ENCODE results near the gene HSPA1L. TPM values are rescaled to one million over a fixed set of nuclear protein-coding genes. Genes with fewer than 3 reads are reported as not detected.

HSPA1L gene
- total RNA-seq, 2 donors from 2014 or later: 0.33 to 1.0 TPM

- Histone ChIP-seq H3K27ac (no peak overlapping the region), H3K36me3 (replicated peaks in 1 of 2; ENCODE audit: insufficient read depth in 1 of 2, low read depth in 2 of 2) (peaks cover 0 to 3% of the 10 kb centered on the region in 2 donors), H3K27me3 (no peaks in the 10 kb centered on the region), H3K4me1 (peaks cover 22% of the 10 kb centered on the region), H3K4me3 (no peak overlapping the region), H3K9me3 (no peaks in the 10 kb centered on the region)
- TF ChIP-seq POLR2A (IDR thresholded peaks at IDR 0.05) (no peak), CTCF (IDR thresholded peaks at IDR 0.05) (peak in 6 of 7 experiments; percentile 34 to 66 (median 50))
- no peak for ATAC-seq
- 65 to 70% methylated on average over 10 to 12 of the region's 12 CpGs for WGBS, 2 donors
- DNase-seq: peak; percentile 39 to 68 (median 47)
- intact Hi-C loops (cut with DNase I): no loop called here
These were observed 23.6 kb downstream of the HSPA1L start for GRCh38 chr6:31791324-31792089.

- DNase-seq: no peak
- Histone ChIP-seq H3K9me3 (no peaks in the 10 kb centered on the region), H3K27me3 (no peaks in the 10 kb centered on the region), H3K27ac (no peak overlapping the region), H3K36me3 (replicated peaks in 1 of 2; ENCODE audit: insufficient read depth in 1 of 2, low read depth in 2 of 2) (peaks cover 0 to 29% of the 10 kb centered on the region in 2 donors), H3K4me1 (no peaks in the 10 kb centered on the region), H3K4me3 (no peak overlapping the region)
- intact Hi-C loops (cut with DNase I): no loop called here
- ATAC-seq: no peak
- 91 to 96% methylated on average over 10 to 11 of the region's 11 CpGs for WGBS, 2 donors
- TF ChIP-seq POLR2A (IDR thresholded peaks at IDR 0.05): no peak
- TF ChIP-seq CTCF (IDR thresholded peaks at IDR 0.05): no peak
These were observed 29.6 kb downstream of the HSPA1L start for GRCh38 chr6:31785475-31785874.

- TF ChIP-seq CTCF (IDR thresholded peaks at IDR 0.05) (no peak), POLR2A (IDR thresholded peaks at IDR 0.05) (no peak)
- Histone ChIP-seq H3K9me3 (no peaks in the 10 kb centered on the region), H3K4me3 (no peak overlapping the region), H3K4me1 (no peaks in the 10 kb centered on the region), H3K36me3 (replicated peaks in 1 of 2; ENCODE audit: insufficient read depth in 1 of 2, low read depth in 2 of 2) (peaks cover 4 to 38% of the 10 kb centered on the region in 2 donors), H3K27ac (no peak overlapping the region), H3K27me3 (no peaks in the 10 kb centered on the region)
- WGBS, 2 donors: 87 to 89% methylated on average over 14 to 15 of the region's 15 CpGs
- intact Hi-C loops (cut with DNase I): no loop called here
- no peak for ATAC-seq
- no peak for DNase-seq
These were observed 30.8 kb downstream of the HSPA1L start for GRCh38 chr6:31784098-31784925.

GRCh38 chr6:31782126-31782855, 32.8 kb downstream of the HSPA1L start:
- H3K4me3 ChIP-seq: no peak overlapping the region
- 91% methylated on average over 28 of the region's 32 CpGs; no CpG with 5 or more reads in 1 of the 2 donors for WGBS, 2 donors
- DNase-seq: no peak
- H3K27me3 ChIP-seq: no peaks in the 10 kb centered on the region
- intact Hi-C loops (cut with DNase I): no loop called here
- H3K36me3 ChIP-seq (replicated peaks in 1 of 2; ENCODE audit: insufficient read depth in 1 of 2, low read depth in 2 of 2): peaks cover 4 to 40% of the 10 kb centered on the region in 2 donors
- ATAC-seq: no peak
- H3K4me1 ChIP-seq: peaks cover 4% of the 10 kb centered on the region
- TF ChIP-seq POLR2A (IDR thresholded peaks at IDR 0.05) (no peak), CTCF (IDR thresholded peaks at IDR 0.05) (no peak)
- no peaks in the 10 kb centered on the region for H3K9me3 ChIP-seq
- H3K27ac ChIP-seq: no peak overlapping the region

Data from body of pancreas (tissue), 4 donors.